OCI-LY7 (cell line): Measurements from ENCODE around the gene PGAP6. TPM values are rescaled to one million over a fixed set of nuclear protein-coding genes. Genes with fewer than 3 reads are reported as not detected.
"Not testable (repeated sequence)": the region's sequence is repeated elsewhere in the genome, so short reads cannot be mapped to it uniquely, and the experiment has no call there.

Source experiments
- BruUV-seq: library from RNA; stranded (reverse); fragments of 400-500 nt; replicated peaks from 2 replicates; lab custom pipeline; 2021; lab: Mats Ljungman, UMichigan
- CTCF ChIA-PET: fragments of 300-600 bp; sonication (Branson Sonifier 250); formaldehyde crosslinking; loops from one replicate; lab custom pipeline; 2022; ENCODE audit warnings: antibody characterized with exemption; ENCODE audit not compliant: unreplicated experiment; lab: Charles Lee
- POLR2A ChIA-PET: fragments of 300-600 bp; sonication (Branson Sonifier 250); formaldehyde crosslinking; loops from one replicate; lab custom pipeline; 2022; ENCODE audit warnings: antibody characterized with exemption; lab: Charles Lee
- DNase-seq: peaks from one replicate; pipeline ENCODE4 v3.0.0-alpha.2; 2015; ENCODE audit warnings: low spot score
- H2AFZ ChIP-seq: fragments of 200-600 bp; sonication (generic), shearing (Covaris generic); 2 replicates; pipeline ENCODE4 v1.6.1; 2014; ENCODE audit warnings: mild to moderate bottlenecking, antibody characterized with exemption, low read length, moderate library complexity
- H3K27ac ChIP-seq: fragments of 200-600 bp; sonication (generic); 2 replicates; pipeline ENCODE4 v1.5.1; 2014; ENCODE audit warnings: mixed run types, low read depth, mild to moderate bottlenecking, moderate library complexity, low read length, inconsistent platforms; ENCODE audit not compliant: poor library complexity, severe bottlenecking
- H3K36me3 ChIP-seq: fragments of 200-600 bp; sonication (generic); 2 replicates; pipeline ENCODE4 v1.6.1; 2014; ENCODE audit warnings: mild to moderate bottlenecking, antibody characterized with exemption, low read length, moderate library complexity, mixed read lengths; ENCODE audit not compliant: insufficient read depth
- H3K4me1 ChIP-seq: fragments of 200-600 bp; sonication (generic); 2 replicates; pipeline ENCODE4 v1.5.1; 2014; ENCODE audit warnings: mild to moderate bottlenecking, low read length; ENCODE audit not compliant: insufficient read depth, poor library complexity, severe bottlenecking
- H3K4me2 ChIP-seq: fragments of 200-600 bp; sonication (generic); 2 replicates; pipeline ENCODE4 v1.6.1; 2014; ENCODE audit warnings: mild to moderate bottlenecking, low read length
- H3K4me3 ChIP-seq: fragments of 200-600 bp; sonication (generic); 2 replicates; pipeline ENCODE4 v1.5.1; 2014; ENCODE audit warnings: mild to moderate bottlenecking, low read depth, low read length; ENCODE audit not compliant: poor library complexity, severe bottlenecking
- H3K79me2 ChIP-seq: fragments of 200-600 bp; sonication (generic); 2 replicates; pipeline ENCODE4 v1.6.1; 2016; ENCODE audit warnings: low read depth, mild to moderate bottlenecking, low read length, moderate library complexity, mixed read lengths; ENCODE audit not compliant: insufficient read depth
- H3K9me2 ChIP-seq: fragments of 200-600 bp; sonication (generic); 2 replicates; pipeline ENCODE4 v1.6.1; 2016; ENCODE audit warnings: mild to moderate bottlenecking, low read length, mixed read lengths; ENCODE audit not compliant: insufficient read depth
- H3K9me3 ChIP-seq: fragments of 200-600 bp; sonication (generic); 2 replicates; pipeline ENCODE4 v1.6.1; 2014; ENCODE audit warnings: mild to moderate bottlenecking, mixed run types, low read length, mixed read lengths
- H4K20me1 ChIP-seq: fragments of 200-600 bp; sonication (generic); 2 replicates; pipeline ENCODE4 v1.6.1; 2014; ENCODE audit warnings: mild to moderate bottlenecking, antibody characterized with exemption, low read length, moderate library complexity, mixed read lengths; ENCODE audit not compliant: insufficient read depth
- CTCF ChIP-seq: fragments of 200-600 bp; sonication (generic); conservative IDR thresholded peaks from 2 replicates; pipeline ENCODE4 v1.5.1; 2014; ENCODE audit warnings: mild to moderate bottlenecking, antibody characterized with exemption, low read length, moderate library complexity, mixed read lengths
- EZH2phosphoT487 ChIP-seq: fragments of 200-600 bp; sonication (generic); IDR thresholded peaks from 2 replicates; pipeline ENCODE4 v1.6.1; 2018; ENCODE audit warnings: low read depth, borderline replicate concordance, mild to moderate bottlenecking, mixed run types, antibody characterized with exemption, low read length, moderate library complexity, mixed read lengths
- intact Hi-C: fragments of 100-400 bp; cut with micrococcal nuclease; formaldehyde crosslinking; loops from one replicate; pipeline ENCODE4 v1.10.0; 2022; ENCODE audit not compliant: unreplicated experiment
- total RNA-seq, 2 experiments: library from RNA; depleted of rRNA in 1 of 2; stranded (reverse); fragments of >200 nt in 1 of 2; shearing (Covaris generic) in 1 of 2; gene quantifications; 2 replicates each; pipeline ENCODE4 v1.2.3, GENCODE V29; 2014 to 2022

The PGAP6 gene
- total RNA-seq, 2 experiments from 2014 or later, result 41.2 to 50.6 TPM

- Histone ChIP-seq H3K4me1 (no peaks in the 10 kb centered on the region), H3K79me2 (peaks cover 32% of the 10 kb centered on the region; the same call in 1 of the 2 replicates), H3K27ac (no peak overlapping the region), H3K36me3 (peaks cover 25% of the 10 kb centered on the region), H4K20me1 (0 out of 2 replicates have a peak, but pooled peaks cover 6% of the 10 kb centered on the region), H3K4me3 (no peak overlapping the region), H3K9me2 (no peaks in the 10 kb centered on the region), H3K4me2 (no peak overlapping the region), H3K9me3 (no peaks in the 10 kb centered on the region), H2AFZ (no peak overlapping the region)
- no TSS peak for BruUV-seq
- TF ChIP-seq CTCF (no peak), EZH2phosphoT487 (no peak)
- POLR2A ChIA-PET, result interaction anchor here (0.5 kb wide), 1 partner anchor 1629 kb away, joined by 3 read pairs; no protein-coding TSS in a partner anchor
- intact Hi-C loops, result no loop called here
- CTCF ChIA-PET, result no interaction called here
- no peak for DNase-seq
Measured at GRCh38 chr16:342455-343213, 39.1 kb downstream of the PGAP6 start.

GRCh38 chr16:341974-342336 lies 39.8 kb downstream of the PGAP6 start:
- H2AFZ ChIP-seq, H3K4me2 ChIP-seq, BruUV-seq, intact Hi-C loops, H3K9me2 ChIP-seq, H3K4me1 ChIP-seq, H3K9me3 ChIP-seq, DNase-seq, CTCF ChIA-PET, H4K20me1 ChIP-seq, H3K4me3 ChIP-seq, H3K27ac ChIP-seq: not testable (repeated sequence)
- peaks cover 25% of the 10 kb centered on the region for H3K36me3 ChIP-seq
- POLR2A ChIA-PET, result interaction anchor here (0.5 kb wide), 1 partner anchor 1629 kb away, joined by 3 read pairs; no protein-coding TSS in a partner anchor
- H3K79me2 ChIP-seq, result peaks cover 37% of the 10 kb centered on the region; the same call in 1 of the 2 replicates

GRCh38 chr16:341095-341973 lies 40.4 kb downstream of the PGAP6 start:
- H3K4me1 ChIP-seq, H2AFZ ChIP-seq, H3K4me3 ChIP-seq, H3K4me2 ChIP-seq, intact Hi-C loops, H3K27ac ChIP-seq, H3K9me2 ChIP-seq, POLR2A ChIA-PET, DNase-seq, H4K20me1 ChIP-seq, BruUV-seq, CTCF ChIA-PET, H3K9me3 ChIP-seq: not testable (repeated sequence)
- Histone ChIP-seq H3K36me3 (peaks cover 22% of the 10 kb centered on the region), H3K79me2 (peaks cover 39% of the 10 kb centered on the region; the same call in 1 of the 2 replicates)
